ENCODE measurements around the gene RABGAP1L.

DNA sequence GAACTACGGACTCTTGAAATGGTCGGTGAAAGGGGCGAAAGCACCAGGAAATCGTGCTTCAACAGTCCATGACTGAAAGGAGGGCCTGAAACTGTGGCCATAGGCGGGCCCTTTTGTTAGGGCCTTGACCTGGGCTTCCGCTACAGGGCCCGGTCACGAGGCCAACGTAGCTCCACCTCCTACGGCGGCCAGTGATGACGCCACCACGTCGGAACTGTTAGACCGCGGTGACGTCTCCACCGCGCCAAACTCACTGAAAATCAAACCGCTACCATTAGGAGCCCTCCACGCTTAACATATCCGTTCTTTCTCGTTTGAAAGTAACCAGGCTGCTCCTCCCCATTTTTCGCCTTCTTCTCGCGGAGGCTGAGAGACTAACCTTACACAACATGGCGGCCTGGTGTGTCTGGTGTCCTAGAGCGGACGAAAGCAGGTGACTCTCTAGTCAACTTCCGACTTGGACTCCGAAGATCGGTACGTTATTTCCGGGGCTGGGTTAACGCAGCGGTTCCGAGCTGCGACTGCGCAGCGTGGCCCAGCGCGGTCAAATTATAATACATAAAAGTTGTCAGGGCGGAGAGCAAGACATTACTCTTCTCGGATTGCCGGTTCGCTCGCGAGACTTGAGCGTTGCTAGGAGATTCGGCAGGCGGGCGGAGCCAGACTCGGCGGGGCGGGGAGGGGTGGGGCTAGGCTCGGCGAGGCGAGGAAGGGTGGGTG is 840.1 kb downstream of the RABGAP1L start:
- TF ChIP-seq, protein P1, sequence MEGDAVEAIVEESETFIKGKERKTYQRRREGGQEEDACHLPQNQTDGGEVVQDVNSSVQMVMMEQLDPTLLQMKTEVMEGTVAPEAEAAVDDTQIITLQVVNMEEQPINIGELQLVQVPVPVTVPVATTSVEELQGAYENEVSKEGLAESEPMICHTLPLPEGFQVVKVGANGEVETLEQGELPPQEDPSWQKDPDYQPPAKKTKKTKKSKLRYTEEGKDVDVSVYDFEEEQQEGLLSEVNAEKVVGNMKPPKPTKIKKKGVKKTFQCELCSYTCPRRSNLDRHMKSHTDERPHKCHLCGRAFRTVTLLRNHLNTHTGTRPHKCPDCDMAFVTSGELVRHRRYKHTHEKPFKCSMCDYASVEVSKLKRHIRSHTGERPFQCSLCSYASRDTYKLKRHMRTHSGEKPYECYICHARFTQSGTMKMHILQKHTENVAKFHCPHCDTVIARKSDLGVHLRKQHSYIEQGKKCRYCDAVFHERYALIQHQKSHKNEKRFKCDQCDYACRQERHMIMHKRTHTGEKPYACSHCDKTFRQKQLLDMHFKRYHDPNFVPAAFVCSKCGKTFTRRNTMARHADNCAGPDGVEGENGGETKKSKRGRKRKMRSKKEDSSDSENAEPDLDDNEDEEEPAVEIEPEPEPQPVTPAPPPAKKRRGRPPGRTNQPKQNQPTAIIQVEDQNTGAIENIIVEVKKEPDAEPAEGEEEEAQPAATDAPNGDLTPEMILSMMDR (IDR thresholded peaks at IDR 0.05) = no peak
- TF ChIP-seq POLR2A (IDR thresholded peaks at IDR 0.05) = peak; percentile 66 to 96

Data from thyroid gland (tissue), 4 donors.